ENCODE data around the gene TTC22.

GRCh38 chr1:54811739-54812655, 10.9 kb upstream of the TTC22 start:
- no peak for TF ChIP-seq CTCF (IDR thresholded peaks at IDR 0.05 in 2 of 3, conservative IDR thresholded peaks at IDR 0.05 in 1 of 3; ENCODE audit: borderline replicate concordance in 1 of 3, insufficient read depth in 1 of 3, low read depth in 2 of 3, low read length in 2 of 3)
- no peak for TF ChIP-seq POLR2AphosphoS5 (IDR thresholded peaks at IDR 0.05; ENCODE audit: low read depth, low read length)
- no peak for TF ChIP-seq YY1 (IDR thresholded peaks at IDR 0.05; ENCODE audit: extremely low read depth, insufficient replicate concordance, low read depth, low read length)
- no peak for TF ChIP-seq MAX (IDR thresholded peaks at IDR 0.05)
- TF ChIP-seq EZH2phosphoT487 (IDR thresholded peaks at IDR 0.05; ENCODE audit: borderline replicate concordance), result no peak
- no peak for TF ChIP-seq TCF7L2 (IDR thresholded peaks at IDR 0.05; ENCODE audit: borderline replicate concordance, extremely low read depth, insufficient read depth, insufficient read length)
- no peak for TF ChIP-seq POLR2A (IDR thresholded peaks at IDR 0.05; ENCODE audit: borderline replicate concordance, extremely low read depth, insufficient read depth, insufficient read length)
- no peak for TF ChIP-seq RAD21 (IDR thresholded peaks at IDR 0.05; ENCODE audit: low read depth)
